Measurements from ENCODE around the gene IDE. TPM values are rescaled to one million over a fixed set of nuclear protein-coding genes. Genes with fewer than 3 reads are reported as not detected.

Gene IDE
- total RNA-seq, 1 donor from 2014 or later: 44.6 TPM

- TF ChIP-seq CTCF (IDR thresholded peaks at IDR 0.05): no peak
- H3K27ac Mint-ChIP-seq (ENCODE audit: unreplicated experiment): no peak overlapping the region
- no peak for DNase-seq (ENCODE audit: low spot score)
- peaks cover 31% of the 10 kb centered on the region for H3K36me3 Mint-ChIP-seq (ENCODE audit: low read depth)
- no peak overlapping the region for H3K4me3 Mint-ChIP-seq (ENCODE audit: unreplicated experiment)
- H3K27me3 Mint-ChIP-seq (ENCODE audit: low read depth): no peaks in the 10 kb centered on the region
- no peaks in the 10 kb centered on the region for H3K4me1 Mint-ChIP-seq (ENCODE audit: low read depth)
- H3K9me3 Mint-ChIP-seq (ENCODE audit: low read depth): no peaks in the 10 kb centered on the region
Measured at GRCh38 chr10:92493362-92493761, 80.5 kb downstream of the IDE start.

- no peak overlapping the region for H3K4me3 Mint-ChIP-seq (ENCODE audit: unreplicated experiment)
- H3K4me1 Mint-ChIP-seq (ENCODE audit: low read depth): no peaks in the 10 kb centered on the region
- TF ChIP-seq CTCF (IDR thresholded peaks at IDR 0.05): no peak
- peaks cover 31% of the 10 kb centered on the region for H3K36me3 Mint-ChIP-seq (ENCODE audit: low read depth)
- no peaks in the 10 kb centered on the region for H3K27me3 Mint-ChIP-seq (ENCODE audit: low read depth)
- H3K27ac Mint-ChIP-seq (ENCODE audit: unreplicated experiment): no peak overlapping the region
- H3K9me3 Mint-ChIP-seq (ENCODE audit: low read depth): no peaks in the 10 kb centered on the region
- DNase-seq (ENCODE audit: low spot score): no peak
Measured at GRCh38 chr10:92492748-92493240, 81.1 kb downstream of the IDE start.

GRCh38 chr10:92490387-92490786, 83.5 kb downstream of the IDE start:
- Mint-ChIP-seq H3K27ac (ENCODE audit: unreplicated experiment) (no peak overlapping the region), H3K4me1 (ENCODE audit: low read depth) (no peaks in the 10 kb centered on the region), H3K4me3 (ENCODE audit: unreplicated experiment) (no peak overlapping the region), H3K36me3 (ENCODE audit: low read depth) (peaks cover 39% of the 10 kb centered on the region), H3K27me3 (ENCODE audit: low read depth) (no peaks in the 10 kb centered on the region), H3K9me3 (ENCODE audit: low read depth) (no peaks in the 10 kb centered on the region)
- DNase-seq (ENCODE audit: low spot score): no peak
- no peak for TF ChIP-seq CTCF (IDR thresholded peaks at IDR 0.05)

GRCh38 chr10:92486637-92487036, 87.3 kb downstream of the IDE start:
- TF ChIP-seq CTCF (IDR thresholded peaks at IDR 0.05): no peak
- H3K27me3 Mint-ChIP-seq (ENCODE audit: low read depth): no peaks in the 10 kb centered on the region
- H3K4me3 Mint-ChIP-seq (ENCODE audit: unreplicated experiment): no peak overlapping the region
- no peaks in the 10 kb centered on the region for H3K9me3 Mint-ChIP-seq (ENCODE audit: low read depth)
- H3K27ac Mint-ChIP-seq (ENCODE audit: unreplicated experiment): no peak overlapping the region
- peaks cover 37% of the 10 kb centered on the region for H3K36me3 Mint-ChIP-seq (ENCODE audit: low read depth)
- DNase-seq (ENCODE audit: low spot score): no peak
- no peaks in the 10 kb centered on the region for H3K4me1 Mint-ChIP-seq (ENCODE audit: low read depth)

- Mint-ChIP-seq H3K27me3 (ENCODE audit: low read depth) (no peaks in the 10 kb centered on the region), H3K9me3 (ENCODE audit: low read depth) (no peaks in the 10 kb centered on the region), H3K27ac (ENCODE audit: unreplicated experiment) (no peak overlapping the region), H3K4me1 (ENCODE audit: low read depth) (no peaks in the 10 kb centered on the region), H3K36me3 (ENCODE audit: low read depth) (peaks cover 29% of the 10 kb centered on the region), H3K4me3 (ENCODE audit: unreplicated experiment) (no peak overlapping the region)
- no peak for TF ChIP-seq CTCF (IDR thresholded peaks at IDR 0.05)
- DNase-seq (ENCODE audit: low spot score): no peak
Measured at GRCh38 chr10:92483539-92483938, 90.4 kb downstream of the IDE start.
